ENCODE measurements around the gene CHEK1. TPM values are rescaled to one million over a fixed set of nuclear protein-coding genes. Genes with fewer than 3 reads are reported as not detected.

The CHEK1 gene
- total RNA-seq, 1 donor from 2014 or later = 1.6 TPM

DNA sequence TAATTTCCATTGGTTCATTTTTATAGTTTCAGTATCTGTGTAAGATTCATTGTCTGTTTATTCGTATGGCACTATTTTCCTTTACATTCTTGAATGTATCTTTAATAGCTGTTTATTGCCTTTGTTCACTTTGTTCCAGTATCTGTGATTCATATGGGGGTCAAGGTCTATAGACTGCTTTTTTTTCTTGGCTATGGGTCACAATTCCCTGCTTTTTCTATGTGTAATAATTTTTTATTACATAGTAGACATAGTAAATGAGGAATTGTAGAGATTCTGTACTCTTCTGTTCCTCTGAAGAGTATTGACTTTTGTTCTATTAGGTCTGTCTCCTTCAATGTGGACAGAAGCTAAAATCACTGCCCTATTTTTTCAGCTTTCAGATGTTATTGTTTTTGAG lies 45.2 kb downstream of the CHEK1 start:
- intact Hi-C loops (cut with micrococcal nuclease) = no loop called here
- Histone ChIP-seq H3K4me1 (no peaks in the 10 kb centered on the region), H3K4me3 (no peak overlapping the region), H3K9me3 (replicated peaks) (peaks cover 22% of the 10 kb centered on the region), H3K36me3 (no peaks in the 10 kb centered on the region), H3K27ac (replicated peaks) (no peak overlapping the region), H3K27me3 (ENCODE audit: low read depth) (no peaks in the 10 kb centered on the region)
- DNase-seq = no peak
- TF ChIP-seq, protein P1, sequence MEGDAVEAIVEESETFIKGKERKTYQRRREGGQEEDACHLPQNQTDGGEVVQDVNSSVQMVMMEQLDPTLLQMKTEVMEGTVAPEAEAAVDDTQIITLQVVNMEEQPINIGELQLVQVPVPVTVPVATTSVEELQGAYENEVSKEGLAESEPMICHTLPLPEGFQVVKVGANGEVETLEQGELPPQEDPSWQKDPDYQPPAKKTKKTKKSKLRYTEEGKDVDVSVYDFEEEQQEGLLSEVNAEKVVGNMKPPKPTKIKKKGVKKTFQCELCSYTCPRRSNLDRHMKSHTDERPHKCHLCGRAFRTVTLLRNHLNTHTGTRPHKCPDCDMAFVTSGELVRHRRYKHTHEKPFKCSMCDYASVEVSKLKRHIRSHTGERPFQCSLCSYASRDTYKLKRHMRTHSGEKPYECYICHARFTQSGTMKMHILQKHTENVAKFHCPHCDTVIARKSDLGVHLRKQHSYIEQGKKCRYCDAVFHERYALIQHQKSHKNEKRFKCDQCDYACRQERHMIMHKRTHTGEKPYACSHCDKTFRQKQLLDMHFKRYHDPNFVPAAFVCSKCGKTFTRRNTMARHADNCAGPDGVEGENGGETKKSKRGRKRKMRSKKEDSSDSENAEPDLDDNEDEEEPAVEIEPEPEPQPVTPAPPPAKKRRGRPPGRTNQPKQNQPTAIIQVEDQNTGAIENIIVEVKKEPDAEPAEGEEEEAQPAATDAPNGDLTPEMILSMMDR (IDR thresholded peaks at IDR 0.05; ENCODE audit: borderline replicate concordance) = no peak

DNA sequence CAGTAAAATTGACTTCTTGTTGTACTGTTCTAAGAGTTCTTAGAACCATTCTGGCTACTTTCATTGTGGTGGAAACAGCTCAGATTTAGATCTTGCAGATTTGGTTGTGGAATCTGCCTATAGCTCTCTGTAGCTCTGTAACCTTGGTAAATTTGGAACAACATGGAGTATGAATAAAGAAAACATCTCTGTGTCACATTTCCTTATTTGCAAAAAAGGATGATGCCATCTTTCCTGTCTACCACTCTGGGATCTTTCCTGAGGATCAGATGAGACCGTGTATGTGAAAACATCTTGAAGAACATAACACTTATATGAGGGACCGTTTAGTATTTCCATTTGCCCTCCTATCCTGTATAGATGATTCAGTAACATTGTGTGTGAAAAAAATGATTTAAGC lies 46.6 kb downstream of the CHEK1 start:
- peaks cover 8% of the 10 kb centered on the region for H3K9me3 ChIP-seq (replicated peaks)
- H3K27ac ChIP-seq (replicated peaks) = no peak overlapping the region
- no peaks in the 10 kb centered on the region for H3K27me3 ChIP-seq (ENCODE audit: low read depth)
- DNase-seq = no peak
- intact Hi-C loops (cut with micrococcal nuclease) = no loop called here
- H3K4me1 ChIP-seq = no peaks in the 10 kb centered on the region
- no peak overlapping the region for H3K4me3 ChIP-seq
- TF ChIP-seq, protein P1 (IDR thresholded peaks at IDR 0.05; ENCODE audit: borderline replicate concordance) = no peak
- H3K36me3 ChIP-seq = no peaks in the 10 kb centered on the region

DNA sequence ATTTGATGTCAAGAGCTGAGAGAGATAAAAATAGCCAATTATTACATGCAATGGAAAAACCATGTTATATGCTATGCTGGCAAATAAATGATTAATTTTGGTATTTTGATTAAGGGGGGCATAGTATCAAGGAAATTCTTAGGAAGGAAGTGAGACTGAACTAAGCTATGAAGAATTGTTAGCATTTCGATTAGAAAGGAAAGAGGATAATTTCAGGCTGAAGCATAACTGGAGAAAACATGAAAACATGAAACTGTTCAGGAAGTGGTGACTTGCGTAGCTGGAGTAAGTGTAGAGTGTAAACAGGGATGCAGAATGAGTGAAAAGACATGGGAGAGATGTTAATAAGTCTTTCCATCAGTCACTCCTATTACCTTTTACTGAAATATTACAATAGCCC lies 49.2 kb downstream of the CHEK1 start:
- no peaks in the 10 kb centered on the region for H3K27me3 ChIP-seq (ENCODE audit: low read depth)
- intact Hi-C loops (cut with micrococcal nuclease) = no loop called here

DNA sequence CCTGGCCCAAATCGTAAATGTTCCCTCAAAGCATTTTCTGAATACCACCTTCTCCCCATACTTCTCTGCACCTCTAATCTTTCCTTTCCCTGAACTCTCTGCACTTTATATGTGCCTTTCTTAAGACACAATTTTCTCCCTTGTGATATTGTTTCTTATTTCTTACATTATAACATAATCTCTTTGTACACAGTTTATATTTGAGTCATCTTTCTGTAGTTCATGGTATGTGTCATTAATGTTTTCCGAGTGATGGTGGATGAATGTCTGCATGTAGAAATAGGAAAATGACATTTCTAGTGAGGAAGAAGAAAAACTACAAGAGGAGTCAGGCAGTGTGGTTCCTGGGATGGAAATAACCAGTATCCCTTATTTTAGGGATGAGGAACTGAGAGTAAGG lies 50.2 kb downstream of the CHEK1 start:
- no peaks in the 10 kb centered on the region for H3K36me3 ChIP-seq
- H3K9me3 ChIP-seq (replicated peaks) = no peaks in the 10 kb centered on the region
- no peak for DNase-seq
- H3K27me3 ChIP-seq (ENCODE audit: low read depth) = no peaks in the 10 kb centered on the region
- intact Hi-C loops (cut with micrococcal nuclease) = no loop called here
- H3K4me1 ChIP-seq = no peaks in the 10 kb centered on the region
- H3K27ac ChIP-seq (replicated peaks) = no peak overlapping the region
- no peak overlapping the region for H3K4me3 ChIP-seq
- TF ChIP-seq, protein P1 (IDR thresholded peaks at IDR 0.05; ENCODE audit: borderline replicate concordance) = no peak

More for the DNA sequence above, 49.2 kb downstream of the CHEK1 start:
- H3K27ac ChIP-seq (replicated peaks) = no peak overlapping the region
- no peaks in the 10 kb centered on the region for H3K4me1 ChIP-seq
- TF ChIP-seq, protein P1 (IDR thresholded peaks at IDR 0.05; ENCODE audit: borderline replicate concordance) = no peak
- H3K36me3 ChIP-seq = no peaks in the 10 kb centered on the region
- DNase-seq = no peak
- no peaks in the 10 kb centered on the region for H3K9me3 ChIP-seq (replicated peaks)
- H3K4me3 ChIP-seq = no peak overlapping the region

DNA sequence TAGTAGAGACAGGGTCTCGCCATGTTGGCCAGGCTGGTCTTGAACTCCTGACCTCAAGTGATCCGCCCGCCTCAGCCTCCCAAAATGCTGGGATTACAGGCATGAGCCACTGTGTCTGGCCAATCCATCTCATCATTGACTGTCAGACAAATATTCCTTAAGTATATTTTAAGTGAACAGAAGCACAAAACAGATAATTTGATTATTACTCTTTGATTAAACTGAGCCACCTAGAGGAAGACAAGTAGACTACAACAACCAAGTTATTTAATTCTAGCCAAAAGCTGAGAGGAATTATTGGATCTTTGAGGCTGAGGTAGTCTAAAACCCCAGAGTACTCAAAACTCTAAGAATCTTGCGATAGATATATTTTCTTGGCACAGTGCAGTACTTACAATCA lies 54.4 kb downstream of the CHEK1 start:
- TF ChIP-seq, protein P1 (IDR thresholded peaks at IDR 0.05; ENCODE audit: borderline replicate concordance) = no peak
- no peak for DNase-seq
- Histone ChIP-seq H3K27ac (replicated peaks) (no peak overlapping the region), H3K4me1 (no peaks in the 10 kb centered on the region), H3K4me3 (no peak overlapping the region), H3K27me3 (ENCODE audit: low read depth) (no peaks in the 10 kb centered on the region), H3K36me3 (no peaks in the 10 kb centered on the region), H3K9me3 (replicated peaks) (no peaks in the 10 kb centered on the region)
- intact Hi-C loops (cut with micrococcal nuclease) = no loop called here

DNA sequence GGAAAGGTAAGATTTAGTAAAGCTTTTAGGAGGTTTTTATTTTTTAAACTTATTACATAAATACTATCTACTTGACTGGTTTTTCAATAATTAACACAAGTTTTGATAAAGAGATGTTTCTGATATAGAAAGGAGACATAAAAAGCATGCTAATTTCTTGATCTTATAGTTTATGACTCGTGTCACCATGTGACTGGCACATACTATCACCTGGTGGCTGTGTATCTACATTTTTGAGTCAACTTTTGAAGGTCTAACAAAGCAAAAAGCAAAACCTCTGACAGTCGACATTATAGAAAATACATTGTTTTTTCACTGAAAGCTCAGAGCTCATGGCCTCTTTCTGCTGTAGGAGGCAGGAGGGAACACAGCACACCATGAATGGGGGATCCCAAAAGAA lies 54.9 kb downstream of the CHEK1 start:
- intact Hi-C loops (cut with micrococcal nuclease) = no loop called here

More for the DNA sequence above, 54.9 kb downstream of the CHEK1 start:
- Histone ChIP-seq H3K9me3 (replicated peaks) (no peaks in the 10 kb centered on the region), H3K27ac (replicated peaks) (no peak overlapping the region), H3K36me3 (no peaks in the 10 kb centered on the region), H3K27me3 (ENCODE audit: low read depth) (no peaks in the 10 kb centered on the region), H3K4me1 (no peaks in the 10 kb centered on the region), H3K4me3 (no peak overlapping the region)
- TF ChIP-seq, protein P1 (IDR thresholded peaks at IDR 0.05; ENCODE audit: borderline replicate concordance) = no peak
- DNase-seq = no peak

All from left ventricle myocardium inferior (tissue), 1 donor.